GM12872 (cell line): ENCODE results near the gene SIRPA.

Experiments
- TF ChIP-seq, protein P1 (sequence below): IDR thresholded peaks from 3 replicates; pipeline ENCODE4 v1.5.1; 2011; ENCODE audit warnings: low read depth, mild to moderate bottlenecking, low read length, moderate library complexity; ENCODE audit not compliant: insufficient read depth

The SIRPA gene

DNA sequence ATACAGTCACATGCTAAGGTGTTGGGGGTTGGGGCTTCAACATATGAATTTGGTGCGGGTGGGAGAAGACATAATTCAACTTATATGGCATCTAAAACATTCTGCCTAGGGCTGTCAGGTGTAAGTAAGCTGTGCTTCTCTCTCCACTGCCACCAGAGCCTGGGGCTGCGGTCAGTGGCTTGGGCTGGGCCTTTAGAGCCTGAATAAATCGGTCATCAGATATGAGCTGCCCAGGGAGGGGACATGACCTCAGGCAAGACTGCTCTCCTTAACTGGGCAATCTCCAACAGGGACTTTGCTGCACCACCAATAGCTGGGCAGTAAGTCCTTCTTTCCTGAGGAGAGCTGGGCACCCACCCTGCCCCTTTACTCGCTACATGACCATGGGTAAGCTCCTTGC lies 24.9 kb upstream of the SIRPA start:
- TF ChIP-seq, protein P1, sequence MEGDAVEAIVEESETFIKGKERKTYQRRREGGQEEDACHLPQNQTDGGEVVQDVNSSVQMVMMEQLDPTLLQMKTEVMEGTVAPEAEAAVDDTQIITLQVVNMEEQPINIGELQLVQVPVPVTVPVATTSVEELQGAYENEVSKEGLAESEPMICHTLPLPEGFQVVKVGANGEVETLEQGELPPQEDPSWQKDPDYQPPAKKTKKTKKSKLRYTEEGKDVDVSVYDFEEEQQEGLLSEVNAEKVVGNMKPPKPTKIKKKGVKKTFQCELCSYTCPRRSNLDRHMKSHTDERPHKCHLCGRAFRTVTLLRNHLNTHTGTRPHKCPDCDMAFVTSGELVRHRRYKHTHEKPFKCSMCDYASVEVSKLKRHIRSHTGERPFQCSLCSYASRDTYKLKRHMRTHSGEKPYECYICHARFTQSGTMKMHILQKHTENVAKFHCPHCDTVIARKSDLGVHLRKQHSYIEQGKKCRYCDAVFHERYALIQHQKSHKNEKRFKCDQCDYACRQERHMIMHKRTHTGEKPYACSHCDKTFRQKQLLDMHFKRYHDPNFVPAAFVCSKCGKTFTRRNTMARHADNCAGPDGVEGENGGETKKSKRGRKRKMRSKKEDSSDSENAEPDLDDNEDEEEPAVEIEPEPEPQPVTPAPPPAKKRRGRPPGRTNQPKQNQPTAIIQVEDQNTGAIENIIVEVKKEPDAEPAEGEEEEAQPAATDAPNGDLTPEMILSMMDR = no peak

GRCh38 chr20:1870792-1871550 lies 24.2 kb upstream of the SIRPA start:
- TF ChIP-seq, protein P1 = no peak

- TF ChIP-seq, protein P1 = no peak
Measured at GRCh38 chr20:1871807-1872458, 23.3 kb upstream of the SIRPA start.

DNA sequence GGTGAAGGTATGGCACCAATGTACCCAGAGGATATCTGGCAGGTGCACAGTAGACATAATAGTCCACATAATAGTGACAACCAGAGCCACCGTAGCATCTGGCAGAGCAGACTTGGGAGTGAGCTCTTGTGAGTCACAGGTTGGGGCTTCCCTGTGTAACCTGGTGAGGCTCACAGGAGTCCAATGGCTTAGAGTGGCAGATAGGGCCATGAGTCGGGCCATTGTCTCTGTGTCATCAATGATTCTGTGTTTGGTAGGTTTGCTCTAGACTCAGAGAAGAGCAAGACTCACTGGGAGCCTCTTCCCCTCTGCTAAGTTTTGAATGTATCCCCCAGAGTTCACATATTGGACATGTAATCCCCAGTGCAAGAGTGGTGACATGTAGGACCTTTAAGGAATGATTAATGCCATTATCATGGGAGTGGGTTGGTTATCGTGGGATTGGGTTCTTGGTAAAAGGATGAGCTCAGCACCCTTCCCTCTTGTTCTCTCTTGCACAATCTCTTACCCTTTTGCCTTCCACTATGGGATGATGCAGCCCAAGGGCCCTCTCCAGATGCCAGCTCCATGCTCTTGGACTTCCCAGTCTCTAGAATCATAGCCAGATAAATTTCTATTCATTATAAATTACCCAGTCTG lies 22.6 kb upstream of the SIRPA start:
- TF ChIP-seq, protein P1 = no peak

GRCh38 chr20:1874450-1875182 lies 20.6 kb upstream of the SIRPA start:
- TF ChIP-seq, protein P1 = no peak

DNA sequence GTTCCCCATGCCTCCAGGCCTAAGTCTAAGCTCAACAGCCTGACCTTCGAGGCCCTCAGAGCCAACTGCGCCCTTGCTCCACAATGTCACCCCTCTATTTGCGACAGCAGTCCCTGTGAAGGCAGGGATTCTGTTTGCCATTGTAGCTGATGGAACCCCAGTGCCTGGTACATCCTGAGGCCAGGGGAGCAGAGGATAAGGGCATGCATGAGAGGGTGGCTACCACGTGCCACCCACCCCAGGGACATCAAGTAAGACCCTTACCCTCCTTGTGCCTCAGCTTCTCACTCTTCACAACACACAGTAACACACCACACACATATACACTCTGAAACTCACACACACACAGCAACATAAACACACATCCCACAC lies 20.0 kb upstream of the SIRPA start:
- TF ChIP-seq, protein P1 = no peak

- TF ChIP-seq, protein P1 = no peak
Measured at GRCh38 chr20:1875762-1876161, 19.4 kb upstream of the SIRPA start.
